Stimulated activated CD8-positive, alpha-beta memory T cell treated with anti-CD3 and anti-CD28 coated beads, Interleukin-15, amount 100 ng/mL, for 1 hour (primary cell): Measurements from ENCODE around the gene TMSB10.
"Not testable (repeated sequence)": the region's sequence is repeated elsewhere in the genome, so short reads cannot be mapped to it uniquely, and the experiment has no call there.

Experiments used
- DNase-seq: peaks from one replicate; pipeline ENCODE4 v3.0.0-alpha.2; 2020; ENCODE audit warnings: low read depth

TMSB10 gene

DNA sequence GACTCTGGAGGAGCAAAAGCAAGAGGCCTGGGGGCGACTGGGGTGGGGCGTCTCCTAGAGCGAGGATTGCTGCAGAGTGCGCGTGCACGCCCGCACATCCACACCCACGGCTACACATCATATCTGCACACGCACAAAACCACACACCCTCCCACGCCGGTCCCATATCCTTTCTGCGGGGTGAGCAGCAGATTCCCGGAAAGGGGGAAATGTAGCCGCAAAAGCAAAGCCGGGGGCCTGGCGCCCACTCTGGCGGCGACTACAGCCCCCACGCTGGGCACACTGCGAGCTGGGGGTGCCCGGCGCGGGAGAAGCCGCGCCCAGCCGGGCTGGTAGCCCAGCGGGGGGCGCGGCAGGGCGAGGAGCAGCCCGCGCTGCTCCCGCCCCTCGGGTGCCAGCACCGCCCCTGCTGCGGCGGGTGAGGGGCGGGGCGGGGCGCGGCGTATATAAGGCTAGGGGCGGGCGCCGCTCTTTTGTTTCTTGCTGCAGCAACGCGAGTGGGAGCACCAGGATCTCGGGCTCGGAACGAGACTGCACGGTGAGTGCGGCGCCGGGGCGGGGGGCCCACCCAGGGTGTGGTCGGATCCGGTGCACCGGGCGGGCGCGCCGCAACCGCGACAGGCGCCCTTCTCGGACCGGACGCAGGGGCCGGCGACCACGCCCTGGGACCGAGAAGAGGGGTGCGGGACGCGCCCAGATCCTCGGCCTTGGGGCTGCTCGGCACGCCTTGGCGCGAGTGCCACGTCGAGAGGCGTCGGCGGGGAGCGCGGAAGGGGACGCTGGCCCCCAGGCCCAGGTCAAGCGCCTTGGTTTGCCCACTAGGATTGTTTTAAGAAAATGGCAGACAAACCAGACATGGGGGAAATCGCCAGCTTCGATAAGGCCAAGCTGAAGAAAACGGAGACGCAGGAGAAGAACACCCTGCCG lies at the start of gene TMSB10:
TSS of gene TMSB10 (plus strand) at position 476 of the 927 bp plus-strand sequence.
- peak; percentile 80 for DNase-seq

DNA sequence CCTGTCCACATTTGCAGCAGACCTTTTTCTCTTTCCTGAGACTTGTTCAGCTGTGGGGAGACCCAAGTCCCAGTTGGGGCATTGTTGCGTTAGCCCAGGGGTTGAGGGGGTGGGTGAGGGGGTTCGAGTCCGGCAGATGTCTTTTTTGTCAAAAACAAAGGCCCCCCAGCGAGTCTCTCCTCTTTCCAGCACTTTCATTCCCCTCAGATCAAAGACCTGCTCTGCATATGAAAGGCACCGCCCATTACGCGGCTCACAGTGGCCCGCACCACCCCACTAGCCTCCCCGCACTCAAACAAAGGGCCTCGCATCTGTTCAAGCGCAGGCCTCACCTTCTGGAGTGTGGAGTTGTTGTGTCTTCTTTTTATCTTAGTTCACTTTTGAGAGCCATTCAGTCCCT lies 49.7 kb upstream of the TMSB10 start:
- DNase-seq = no peak

DNA sequence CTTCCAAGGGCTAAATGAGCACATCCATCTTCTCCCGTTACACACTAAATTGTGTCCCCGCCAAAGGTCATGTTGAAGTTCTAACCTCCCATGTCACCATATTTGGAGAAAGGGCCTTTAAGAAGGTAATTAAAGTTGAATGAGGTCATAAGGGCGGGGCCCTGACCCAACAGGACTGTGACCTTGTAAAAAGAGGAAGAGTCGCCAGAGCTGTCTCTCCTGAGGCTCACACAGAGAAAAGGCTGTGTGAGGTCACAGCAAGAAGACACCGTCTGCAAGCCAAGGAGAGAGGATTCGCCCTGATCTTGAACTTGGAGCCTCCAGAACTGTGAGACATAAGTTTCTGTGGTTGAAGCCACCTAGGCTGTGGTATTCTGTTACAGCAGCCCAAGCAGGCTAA lies 48.7 kb upstream of the TMSB10 start:
- DNase-seq = no peak

DNA sequence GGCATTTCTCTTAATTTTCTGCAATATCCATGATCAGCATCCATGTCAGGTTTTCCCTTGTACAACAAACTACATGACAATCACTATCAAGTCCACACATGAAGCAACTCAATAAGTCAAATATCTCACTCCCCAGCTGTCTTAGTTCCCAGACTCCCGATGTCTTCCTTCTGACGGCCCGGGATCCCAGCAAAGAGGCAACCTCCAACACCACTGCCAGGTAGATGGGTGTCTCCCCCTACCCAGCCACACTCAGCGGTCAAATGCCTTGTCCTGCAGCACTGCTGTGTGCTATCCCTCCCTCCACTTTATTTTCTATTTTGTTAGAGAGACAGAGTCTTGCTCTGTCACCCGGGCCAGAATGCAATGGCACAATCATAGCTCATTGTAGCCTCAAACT lies 47.9 kb upstream of the TMSB10 start:
- DNase-seq = no peak

DNA sequence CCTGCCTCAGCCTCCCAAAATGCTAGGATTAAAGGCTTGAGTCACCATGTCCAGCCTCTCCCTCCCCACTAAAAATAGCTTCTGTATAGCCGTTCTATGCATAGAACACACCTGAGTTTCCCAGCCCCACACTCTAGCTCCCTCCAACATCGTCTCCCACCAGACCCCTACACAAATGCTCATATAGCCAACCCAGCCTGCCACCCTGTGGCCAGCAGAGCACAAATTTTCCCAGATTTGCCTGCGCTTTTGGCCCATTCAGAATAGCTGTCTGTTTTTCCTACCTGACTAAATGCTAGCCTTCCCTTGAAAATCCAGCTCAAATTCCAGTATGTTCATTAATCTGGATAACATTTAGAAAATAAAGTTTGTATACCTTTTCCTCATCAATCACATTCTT lies 47.3 kb upstream of the TMSB10 start:
- DNase-seq = no peak

DNA sequence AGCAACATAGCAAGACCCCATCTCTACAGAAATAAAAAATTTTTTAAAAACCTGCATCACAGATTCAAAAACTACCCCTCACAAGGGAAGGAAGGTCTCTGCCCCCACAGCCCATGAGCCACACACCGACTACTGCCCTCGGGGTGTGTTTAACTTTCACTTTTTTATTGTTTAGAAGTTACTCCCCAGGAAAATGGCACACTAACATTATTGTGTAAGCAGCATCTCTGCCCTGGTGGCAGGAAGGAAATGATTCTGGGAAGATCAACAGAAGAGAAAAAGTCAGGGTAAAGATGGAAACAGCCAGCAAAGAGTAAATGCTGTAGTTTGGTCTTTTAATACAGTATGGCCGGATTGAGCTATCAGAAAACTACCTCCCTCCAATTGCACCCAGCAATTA lies 46.5 kb upstream of the TMSB10 start:
- no peak for DNase-seq

DNA sequence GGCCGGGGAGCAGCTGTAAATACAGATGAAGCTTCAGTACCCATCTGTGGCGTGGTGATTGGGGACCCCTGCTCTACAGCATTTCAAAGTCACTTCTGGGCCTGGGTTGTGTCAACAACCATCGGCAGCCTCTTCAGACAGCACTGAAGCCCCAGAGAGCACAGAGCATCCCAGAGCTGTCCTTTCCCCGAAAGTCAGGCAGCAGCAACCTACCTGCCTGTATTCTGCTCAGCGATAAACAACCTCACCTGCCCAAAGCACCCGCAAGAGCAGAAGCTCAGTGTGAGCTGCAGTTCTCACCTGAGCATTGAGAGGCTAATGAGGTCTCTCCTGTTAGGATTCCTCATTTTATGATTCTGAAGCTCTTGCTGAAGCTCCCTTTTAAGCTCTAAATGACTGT lies 43.9 kb upstream of the TMSB10 start:
- no peak for DNase-seq

DNA sequence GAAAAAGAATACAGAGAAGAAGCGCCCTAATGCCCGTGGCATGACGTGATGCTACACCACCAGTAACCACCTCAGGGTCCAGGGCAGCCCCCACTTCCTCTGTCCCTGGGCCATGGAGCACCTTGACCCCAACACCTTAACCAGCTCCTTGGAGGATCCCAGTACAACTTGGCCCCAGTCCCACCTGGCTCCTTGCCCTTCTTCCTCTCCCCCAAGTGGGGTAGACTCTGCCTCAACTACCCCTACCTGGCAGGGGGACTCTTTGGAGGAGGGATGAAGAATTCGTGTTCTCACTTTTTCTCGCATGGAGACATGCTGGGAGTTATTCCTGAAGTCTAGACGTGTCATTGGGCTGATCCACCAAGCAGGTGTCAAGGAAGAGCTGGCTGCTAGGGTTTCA lies 43.5 kb upstream of the TMSB10 start:
- no peak for DNase-seq

DNA sequence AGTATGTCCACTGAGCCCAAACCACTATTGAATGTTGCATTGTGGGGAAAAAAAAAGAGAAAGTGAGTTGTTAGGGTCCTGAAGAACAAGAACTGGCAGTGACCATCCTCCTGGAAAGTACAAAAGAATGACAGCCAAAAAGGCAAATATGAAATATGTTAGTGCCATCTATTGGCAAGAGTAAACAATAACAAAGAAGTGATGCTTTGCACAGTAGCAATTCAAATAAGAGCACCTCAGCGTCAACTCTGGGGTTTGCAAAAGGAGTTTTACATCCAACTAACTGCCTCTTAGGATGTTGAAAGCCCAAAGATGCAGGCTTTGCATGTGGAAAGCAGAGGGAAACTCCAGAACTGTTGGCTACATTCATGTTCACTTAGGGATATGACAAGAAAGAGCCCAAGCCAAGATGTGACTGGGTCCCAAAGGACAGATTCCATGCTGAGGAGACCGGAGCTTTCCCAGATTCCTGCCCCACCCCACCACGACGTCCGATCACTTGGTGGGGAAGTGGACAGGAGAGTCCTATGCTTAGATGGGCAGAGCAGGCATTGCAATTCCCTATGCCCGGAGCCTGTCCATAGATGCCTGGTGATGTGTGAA lies 40.2 kb upstream of the TMSB10 start:
- DNase-seq = no peak

DNA sequence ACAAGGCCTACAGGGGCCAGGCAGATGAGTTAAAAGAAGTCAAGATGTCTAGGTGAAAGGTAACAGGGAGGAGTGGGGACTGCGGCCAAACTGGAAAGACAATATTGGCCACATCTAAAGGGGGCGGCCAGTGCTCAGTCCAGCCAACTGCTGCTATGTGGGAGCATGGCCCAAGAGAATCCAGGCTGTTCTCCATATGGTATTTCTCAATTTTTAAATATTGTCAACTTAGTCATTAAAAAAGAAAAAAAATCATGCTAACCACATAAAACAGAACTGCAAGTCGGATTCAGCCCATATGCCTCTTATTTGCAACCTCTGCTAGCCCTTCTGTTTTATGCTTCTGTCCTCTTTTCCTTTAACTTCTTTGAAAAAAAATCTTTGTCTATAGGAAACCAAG lies 39.3 kb upstream of the TMSB10 start:
- no peak for DNase-seq

DNA sequence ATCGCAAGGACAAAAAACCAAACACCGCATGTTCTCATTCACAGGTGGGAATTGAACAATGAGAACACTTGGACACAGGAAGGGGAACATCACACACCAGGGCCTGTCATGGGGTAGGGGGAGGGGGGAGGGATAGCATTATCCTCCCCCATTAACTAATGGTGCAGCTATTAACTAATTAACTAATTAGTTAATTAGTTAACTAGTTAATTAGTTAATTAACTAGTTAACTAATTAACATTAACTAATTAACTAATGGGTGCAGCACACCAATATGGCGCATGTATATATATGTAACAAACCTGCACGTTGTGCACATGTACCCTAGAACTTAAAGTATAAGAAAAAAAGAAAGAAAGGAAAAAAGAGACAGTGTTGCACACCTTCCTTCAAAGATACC lies 37.1 kb upstream of the TMSB10 start:
- not testable (repeated sequence) for DNase-seq

DNA sequence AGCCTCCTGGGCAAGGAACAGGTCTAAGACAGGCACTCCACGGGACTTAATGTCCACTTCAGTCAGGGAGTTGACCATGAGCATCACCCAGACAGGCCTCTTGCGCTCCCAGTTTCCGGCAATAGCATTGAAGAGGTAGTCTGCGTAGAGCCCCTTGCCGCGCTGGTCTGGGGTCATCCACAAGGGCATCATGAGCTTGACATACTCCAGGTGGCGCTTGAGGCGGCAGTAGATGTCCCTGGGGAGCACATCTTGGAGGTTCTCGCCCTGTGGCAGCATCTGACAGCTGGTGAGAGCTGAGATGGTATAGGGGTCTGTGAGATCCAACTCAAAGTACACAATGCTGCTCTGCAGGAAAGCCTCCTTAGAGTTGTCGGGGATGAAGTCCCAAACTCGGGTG lies 35.1 kb upstream of the TMSB10 start:
- no peak for DNase-seq

DNA sequence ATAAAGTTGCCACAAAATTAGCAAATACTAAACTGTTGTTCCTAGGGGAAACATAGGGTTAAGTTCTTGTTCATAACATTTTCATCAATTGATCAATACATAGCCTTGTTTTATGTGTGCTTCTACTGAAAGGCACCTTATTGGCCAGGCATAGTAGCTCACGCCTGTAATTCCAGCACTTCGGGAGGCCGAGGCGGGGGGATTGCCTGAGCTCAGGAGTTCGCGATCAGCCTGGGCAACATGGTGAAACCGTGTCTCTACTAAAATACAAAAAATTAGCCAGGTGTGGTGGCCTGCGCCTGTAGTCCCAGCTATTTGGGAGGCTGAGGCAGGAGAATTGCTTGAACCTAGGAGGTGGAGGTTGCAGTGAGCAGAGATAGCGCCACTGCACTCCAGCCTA lies 32.8 kb upstream of the TMSB10 start:
- not testable (repeated sequence) for DNase-seq

DNA sequence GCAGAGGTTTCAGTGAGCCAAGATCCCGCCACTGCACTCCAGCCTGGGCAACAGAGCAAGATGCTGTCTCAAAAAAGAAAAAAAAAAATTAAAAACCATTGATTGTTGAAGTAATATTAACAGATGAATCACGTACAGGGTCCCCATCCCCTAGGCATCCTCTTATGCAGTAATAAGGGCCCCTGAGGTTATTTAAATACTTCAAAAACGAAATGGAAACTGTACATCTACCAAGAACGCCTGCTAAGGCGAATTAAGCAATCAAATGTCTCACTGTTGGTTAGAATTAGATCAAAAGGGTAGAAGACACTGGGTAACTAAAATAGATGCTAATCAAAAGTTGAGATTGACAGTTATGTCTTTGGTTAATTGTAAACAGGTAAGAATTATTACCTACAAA lies 32.1 kb upstream of the TMSB10 start:
- no peak for DNase-seq

DNA sequence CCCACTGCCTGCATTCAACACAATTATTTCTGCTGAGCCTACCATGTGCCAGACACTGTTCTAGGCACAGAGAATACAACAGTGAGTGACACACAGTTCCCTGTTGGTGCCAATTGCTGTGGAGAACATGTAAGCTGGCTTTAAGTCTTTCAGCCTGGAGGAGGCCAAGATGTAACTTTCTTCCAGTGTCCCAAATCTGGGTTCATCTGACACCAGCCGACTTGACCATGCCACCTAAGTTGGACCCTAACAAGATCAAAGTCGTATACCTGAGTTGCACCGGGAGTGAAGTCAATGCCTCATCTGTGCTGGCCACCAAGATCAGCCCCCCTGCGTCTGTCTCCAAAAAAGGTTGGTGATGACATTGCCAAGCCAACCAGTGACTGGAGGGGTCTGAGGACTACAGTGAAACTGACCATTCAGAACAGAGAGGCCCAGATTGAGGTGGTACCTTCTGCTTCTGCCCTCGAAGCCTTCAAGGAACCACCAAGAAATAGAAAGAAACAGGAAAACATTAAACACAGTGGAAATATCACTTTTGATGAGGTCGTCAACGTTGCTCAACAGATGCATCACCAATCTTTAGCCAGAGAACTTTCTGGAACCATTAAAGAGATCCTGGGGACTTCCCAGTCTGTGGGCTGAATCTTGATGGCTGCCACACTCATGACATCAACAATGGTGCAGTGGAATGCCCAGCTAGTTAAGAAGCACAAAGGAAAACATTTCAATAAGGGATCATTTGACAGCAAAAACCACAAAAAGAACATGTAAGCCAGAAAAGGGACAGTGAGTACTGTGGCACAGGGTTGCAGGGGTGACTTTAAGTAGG lies 30.9 kb upstream of the TMSB10 start:
- DNase-seq = no peak

DNA sequence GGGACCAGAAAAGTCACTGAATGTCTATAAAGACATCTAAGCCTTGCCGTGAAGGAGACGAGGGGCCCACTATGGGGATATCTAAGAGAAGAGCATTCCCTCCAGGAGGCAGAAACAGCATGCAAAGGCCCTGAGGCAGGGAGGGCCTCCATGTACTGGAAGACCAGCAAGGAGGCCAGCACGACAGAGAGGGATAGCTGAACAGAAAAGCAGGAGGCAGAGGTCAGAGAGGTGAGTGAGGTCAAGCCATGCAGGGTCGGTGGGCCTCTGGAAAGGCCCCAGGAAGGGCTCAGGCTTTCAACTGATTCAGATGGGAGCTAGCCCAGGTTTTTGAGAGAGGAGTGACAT lies 30.3 kb upstream of the TMSB10 start:
- DNase-seq = no peak

DNA sequence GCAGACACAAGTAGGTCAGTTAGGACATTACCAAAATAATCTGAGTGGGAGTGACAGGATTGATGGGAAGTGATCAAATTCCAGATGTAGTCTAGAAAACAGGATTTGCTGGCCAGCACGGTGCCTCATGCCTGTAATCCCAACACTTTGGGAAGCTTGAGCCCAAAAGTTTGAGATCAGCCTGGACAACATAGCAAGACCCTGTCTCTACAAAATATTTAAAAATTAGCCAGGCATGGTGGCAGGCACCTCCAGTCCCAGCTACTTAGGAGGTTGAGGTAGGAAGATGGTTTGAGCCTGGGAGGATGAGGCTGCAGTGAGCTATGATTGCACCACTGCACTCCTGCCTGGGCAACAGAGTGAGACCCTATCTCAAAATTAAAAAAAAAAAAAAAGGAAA lies 29.8 kb upstream of the TMSB10 start:
- DNase-seq = not testable (repeated sequence)

DNA sequence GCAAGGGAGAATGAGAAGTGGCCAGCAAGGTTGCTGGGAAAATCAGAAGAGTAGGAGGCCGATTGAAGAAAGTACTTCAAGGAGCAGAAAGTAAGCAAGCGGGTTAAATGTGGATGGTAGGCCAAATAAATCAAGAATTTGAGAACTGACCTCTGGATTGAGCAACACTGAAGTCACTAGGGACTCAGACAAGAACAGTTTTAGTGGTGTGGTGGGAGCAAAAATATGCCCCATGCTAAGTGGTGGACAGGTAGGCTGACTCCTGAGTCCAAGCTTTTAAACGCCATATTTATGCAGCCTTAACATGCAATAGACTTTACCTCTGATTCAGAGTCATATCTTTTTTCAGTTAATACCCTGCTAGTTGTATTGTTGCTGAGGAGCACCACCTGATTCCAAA lies 29.1 kb upstream of the TMSB10 start:
- no peak for DNase-seq

DNA sequence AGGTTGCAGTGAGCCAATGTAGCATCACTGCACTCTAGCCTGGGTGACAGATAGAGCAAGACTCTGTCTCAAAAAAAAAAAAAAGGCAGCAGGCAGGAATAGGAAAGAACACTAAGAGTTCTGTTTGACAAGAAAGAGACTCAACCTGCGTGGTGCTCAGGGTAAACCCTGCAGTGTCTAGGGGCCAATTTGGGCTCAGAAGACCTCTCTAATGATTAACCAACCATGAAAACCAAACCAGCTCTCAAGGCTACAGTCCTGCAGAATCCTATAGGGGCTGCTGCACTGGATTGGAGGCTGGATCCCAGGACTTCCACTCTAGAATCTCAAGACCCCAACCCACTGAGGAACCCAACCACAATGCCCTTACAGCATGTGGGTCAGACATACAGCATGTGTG lies 27.0 kb upstream of the TMSB10 start:
- DNase-seq = no peak

DNA sequence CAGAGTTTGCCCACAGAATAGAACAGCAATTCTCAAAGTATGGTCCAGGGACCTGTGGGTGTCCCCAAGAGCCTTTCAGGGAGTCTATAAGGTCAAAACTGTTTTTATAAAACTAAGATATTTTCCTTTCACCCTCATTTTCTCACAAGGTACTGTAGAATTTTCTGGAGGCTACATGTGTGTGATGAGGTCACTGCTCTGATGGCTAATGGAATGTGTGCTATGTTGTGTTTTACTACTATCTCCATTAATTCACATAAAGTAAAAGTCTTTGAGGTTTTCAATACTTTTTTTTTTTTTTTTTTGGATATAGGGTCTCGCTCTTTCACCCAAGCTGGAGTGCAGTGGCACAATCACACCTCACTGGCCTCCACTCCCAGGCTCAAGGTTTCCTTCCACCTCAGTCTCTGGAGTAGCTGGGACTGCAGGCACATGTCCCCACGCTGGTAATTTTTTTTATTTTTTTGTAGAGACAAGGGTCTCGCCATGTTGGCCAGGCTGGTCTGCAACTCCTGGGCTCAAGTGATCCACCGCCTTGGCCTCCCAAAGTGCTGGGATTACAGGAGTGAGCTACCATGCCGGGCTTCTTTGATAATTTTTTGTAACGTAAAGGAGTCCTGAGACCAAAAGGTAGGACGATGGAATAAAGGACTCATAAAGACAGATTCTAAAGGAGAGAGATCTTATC lies 26.4 kb upstream of the TMSB10 start:
- no peak for DNase-seq

DNA sequence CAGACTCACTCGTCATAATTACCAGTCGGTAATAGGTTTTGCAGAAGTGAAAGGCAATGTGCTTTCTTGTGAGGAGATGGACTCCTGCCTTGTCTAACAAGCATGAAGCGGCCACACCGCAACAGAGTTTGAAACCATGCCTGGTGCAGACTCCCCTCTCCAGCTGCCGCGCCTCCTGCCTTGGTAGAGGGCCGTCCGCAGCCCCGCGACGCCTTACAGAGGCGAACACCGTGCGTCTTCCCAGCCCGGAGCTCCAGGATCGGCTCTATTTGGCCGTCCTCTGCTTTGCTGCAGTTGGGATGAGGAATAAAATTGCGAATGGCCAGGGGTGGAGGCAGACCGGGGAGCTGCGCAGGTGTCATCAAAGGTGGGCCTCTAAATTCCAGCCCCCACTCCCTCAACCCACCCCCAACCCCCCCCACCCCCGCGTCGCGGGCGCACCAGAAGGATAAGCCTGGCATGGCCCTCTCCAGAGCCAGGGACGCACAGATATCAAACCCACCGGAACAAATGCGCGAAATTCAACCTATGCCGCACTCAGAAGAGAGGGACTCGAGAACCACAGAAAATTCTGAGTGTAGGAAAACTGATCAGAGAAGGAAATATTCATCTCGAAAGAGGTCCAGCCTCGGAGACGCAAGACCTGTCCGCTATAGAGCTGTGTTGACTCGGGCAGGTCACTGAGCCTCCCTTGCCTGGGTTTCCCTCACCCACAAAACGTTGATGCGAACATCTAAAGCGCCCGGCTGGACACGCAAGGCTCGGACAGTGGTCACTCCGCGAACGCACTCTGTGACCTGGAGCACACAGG lies 25.7 kb upstream of the TMSB10 start:
- DNase-seq = no peak

DNA sequence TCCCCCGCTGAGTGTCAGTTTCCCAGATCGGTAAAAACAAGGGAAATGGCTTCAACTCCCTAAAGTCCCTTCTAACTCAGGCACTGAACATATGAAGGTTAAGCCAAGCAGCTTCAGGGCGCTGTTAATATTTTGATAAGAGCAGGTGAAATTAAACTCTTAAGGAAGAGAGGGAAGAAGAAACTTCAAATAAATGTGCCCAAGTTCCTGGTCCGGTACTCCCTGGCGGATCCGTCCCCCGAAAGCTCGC lies 25.1 kb upstream of the TMSB10 start:
- DNase-seq = no peak
